ENCODE measurements around the gene CRAMP1. TPM values are rescaled to one million over a fixed set of nuclear protein-coding genes. Genes with fewer than 3 reads are reported as not detected.

Gene CRAMP1
- total RNA-seq, 2 donors from 2014 or later = 12.7 to 36.0 TPM

GRCh38 chr16:1575578-1575977 lies 36.6 kb upstream of the CRAMP1 start:
- Histone ChIP-seq H3K9me3 (no peaks in the 10 kb centered on the region), H3K4me3 (no peak overlapping the region), H3K27ac (no peak overlapping the region), H3K27me3 (replicated peaks; ENCODE audit: insufficient read depth) (no peaks in the 10 kb centered on the region), H3K36me3 (no peaks in the 10 kb centered on the region), H3K4me1 (replicated peaks) (no peaks in the 10 kb centered on the region)
- TF ChIP-seq CTCF (IDR thresholded peaks at IDR 0.05) = no peak
- DNase-seq (ENCODE audit: low spot score) = no peak
- intact Hi-C loops (cut with DNase I) = no loop called here

GRCh38 chr16:1579214-1579613 lies 32.9 kb upstream of the CRAMP1 start:
- Histone ChIP-seq H3K9me3 (no peaks in the 10 kb centered on the region), H3K27ac (no peak overlapping the region), H3K36me3 (peaks cover 0 to 4% of the 10 kb centered on the region in 2 donors), H3K27me3 (replicated peaks; ENCODE audit: insufficient read depth) (no peaks in the 10 kb centered on the region), H3K4me3 (no peak overlapping the region), H3K4me1 (replicated peaks) (no peaks in the 10 kb centered on the region)
- 91% methylated on average over 5 of the region's 5 CpGs for WGBS
- TF ChIP-seq CTCF (IDR thresholded peaks at IDR 0.05) = no peak
- no peak for TF ChIP-seq POLR2AphosphoS5 (IDR thresholded peaks at IDR 0.05)
- no peak for TF ChIP-seq POLR2A (IDR thresholded peaks at IDR 0.05)
- DNase-seq (ENCODE audit: low spot score) = no peak
- intact Hi-C loops (cut with DNase I) = no loop called here

- whole genome bisulfite sequencing = 90% methylated on average over 12 of the region's 12 CpGs
- no peaks in the 10 kb centered on the region for H3K27me3 ChIP-seq (replicated peaks; ENCODE audit: insufficient read depth)
- no peak for TF ChIP-seq POLR2AphosphoS5 (IDR thresholded peaks at IDR 0.05)
- TF ChIP-seq CTCF (IDR thresholded peaks at IDR 0.05) = no peak
- no peak for TF ChIP-seq POLR2A (IDR thresholded peaks at IDR 0.05)
- no peak for DNase-seq (ENCODE audit: low spot score)
- no peak overlapping the region for H3K4me3 ChIP-seq
- no peaks in the 10 kb centered on the region for H3K4me1 ChIP-seq (replicated peaks)
- intact Hi-C loops (cut with DNase I) = no loop called here
- no peak overlapping the region for H3K27ac ChIP-seq
- H3K9me3 ChIP-seq = no peaks in the 10 kb centered on the region
- H3K36me3 ChIP-seq = peaks cover 0 to 4% of the 10 kb centered on the region in 2 donors
These were observed 31.9 kb upstream of the CRAMP1 start for GRCh38 chr16:1580256-1580655.

GRCh38 chr16:1580956-1581355 lies 31.2 kb upstream of the CRAMP1 start:
- Histone ChIP-seq H3K27ac (no peak overlapping the region), H3K36me3 (peaks cover 0 to 4% of the 10 kb centered on the region in 2 donors), H3K4me3 (no peak overlapping the region), H3K27me3 (replicated peaks; ENCODE audit: insufficient read depth) (no peaks in the 10 kb centered on the region), H3K9me3 (no peaks in the 10 kb centered on the region), H3K4me1 (replicated peaks) (no peaks in the 10 kb centered on the region)
- TF ChIP-seq POLR2AphosphoS5 (IDR thresholded peaks at IDR 0.05) (no peak), CTCF (IDR thresholded peaks at IDR 0.05) (no peak), POLR2A (IDR thresholded peaks at IDR 0.05) (no peak)
- intact Hi-C loops (cut with DNase I) = no loop called here
- no peak for DNase-seq (ENCODE audit: low spot score)
- WGBS = 92% methylated on average over 6 of the region's 6 CpGs

- TF ChIP-seq POLR2AphosphoS5 (IDR thresholded peaks at IDR 0.05) (no peak), CTCF (IDR thresholded peaks at IDR 0.05) (no peak)
- 80% methylated on average over 9 of the region's 9 CpGs for WGBS
- no peak for DNase-seq (ENCODE audit: low spot score)
- no peak overlapping the region for H3K27ac ChIP-seq
- intact Hi-C loops (cut with DNase I) = no loop called here
- H3K27me3 ChIP-seq (replicated peaks; ENCODE audit: insufficient read depth) = no peaks in the 10 kb centered on the region
- peaks cover 0 to 4% of the 10 kb centered on the region in 2 donors for H3K36me3 ChIP-seq
- no peaks in the 10 kb centered on the region for H3K9me3 ChIP-seq
- no peak overlapping the region for H3K4me3 ChIP-seq
- H3K4me1 ChIP-seq (replicated peaks) = no peaks in the 10 kb centered on the region
These were observed 30.4 kb upstream of the CRAMP1 start for GRCh38 chr16:1581804-1582203.

Data from prostate gland (tissue), 2 donors.